CD14-positive monocyte (primary cell): ENCODE measurements around the gene BRMS1L. TPM values are rescaled to one million over a fixed set of nuclear protein-coding genes. Genes with fewer than 3 reads are reported as not detected.

Source experiments
- DNase-seq, 3 donors: peaks; one replicate each; pipeline ENCODE4 v3.0.0-alpha.2; 2011 to 2022
- H2AFZ ChIP-seq: 2 replicates; pipeline ENCODE4 v1.6.0; 2012; ENCODE audit warnings: mild to moderate bottlenecking, low read depth, low read length, inconsistent platforms; ENCODE audit not compliant: insufficient read depth, poor library complexity, severe bottlenecking
- H3K27ac ChIP-seq, 2 donors: 1 replicate in 1 of 2; 2 replicates in 1 of 2; pipeline ENCODE4 v1.5.1; 2012 to 2013; ENCODE audit warnings: low read length in 2 of 2, control low read depth in 1 of 2, inconsistent platforms in 1 of 2, low read depth in 1 of 2, mild to moderate bottlenecking in 1 of 2
- H3K27me3 ChIP-seq, 2 donors: one replicate each; pipeline versions ENCODE4 v1.6.0 to v1.6.1; 2011 to 2013; ENCODE audit warnings: low read length in 2 of 2; ENCODE audit not compliant: control insufficient read depth in 2 of 2, insufficient read depth in 2 of 2
- H3K36me3 ChIP-seq, 2 donors: replicated peaks in 1 of 2; 1 replicate in 1 of 2; 2 replicates in 1 of 2; pipeline versions ENCODE4 v1.5.1 to v1.6.1; 2012 to 2013; ENCODE audit warnings: low read length in 2 of 2, control low read depth in 1 of 2, inconsistent platforms in 1 of 2, mild to moderate bottlenecking in 1 of 2; ENCODE audit not compliant: insufficient read depth in 2 of 2, control insufficient read depth in 1 of 2
- H3K4me1 ChIP-seq, 2 donors: 1 replicate in 1 of 2; 2 replicates in 1 of 2; pipeline versions ENCODE4 v1.5.1 to v1.6.1; 2012 to 2013; ENCODE audit warnings: low read length in 2 of 2, control low read depth in 1 of 2, inconsistent platforms in 1 of 2, mild to moderate bottlenecking in 1 of 2, moderate library complexity in 1 of 2; ENCODE audit not compliant: insufficient read depth in 2 of 2, control insufficient read depth in 1 of 2
- H3K4me2 ChIP-seq: replicated peaks from 2 replicates; pipeline ENCODE3; 2012; ENCODE audit warnings: low read length, moderate library complexity, mild to moderate bottlenecking; ENCODE audit not compliant: poor library complexity, severe bottlenecking; ENCODE audit errors: extremely low read depth
- H3K4me3 ChIP-seq, 3 experiments: fragments of 200-600 bp in 1 of 3; sonication (generic) in 1 of 3; replicated peaks in 1 of 3; 1 replicate in 2 of 3; 2 replicates in 1 of 3; pipeline ENCODE4 v1.5.1; 2011 to 2013; ENCODE audit warnings: low read length in 3 of 3, mild to moderate bottlenecking in 3 of 3, control low read depth in 2 of 3, low read depth in 2 of 3, inconsistent platforms in 1 of 3, moderate library complexity in 1 of 3
- H3K79me2 ChIP-seq: 2 replicates; pipeline ENCODE4 v1.6.0; 2012; ENCODE audit warnings: mild to moderate bottlenecking, control low read depth, inconsistent platforms, low read length, moderate library complexity; ENCODE audit not compliant: insufficient read depth
- H3K9ac ChIP-seq: 2 replicates; pipeline ENCODE4 v1.6.0; 2017; ENCODE audit warnings: low read length, mild to moderate bottlenecking; ENCODE audit not compliant: insufficient read depth, poor library complexity, severe bottlenecking
- H3K9me3 ChIP-seq, 2 donors: replicated peaks in 1 of 2; 1 replicate in 1 of 2; 2 replicates in 1 of 2; pipeline versions ENCODE4 v1.5.1 to v1.6.1; 2012 to 2013; ENCODE audit warnings: low read length in 2 of 2, control low read depth in 1 of 2; ENCODE audit not compliant: control insufficient read depth in 1 of 2, insufficient read depth in 1 of 2
- H4K20me1 ChIP-seq: 2 replicates; pipeline ENCODE4 v1.6.0; 2012; ENCODE audit warnings: mild to moderate bottlenecking, low read length, control low read depth, moderate library complexity; ENCODE audit not compliant: insufficient read depth
- H3K27ac Mint-ChIP-seq, 7 donors: one replicate each; pipeline ENCODE4 v1.8.0; 2020; ENCODE audit warnings: mild to moderate bottlenecking in 7 of 7, mixed read lengths in 7 of 7, moderate library complexity in 6 of 7, inconsistent platforms in 2 of 7
- H3K27me3 Mint-ChIP-seq, 3 donors: one replicate each; pipeline ENCODE4 v1.8.0; 2021 to 2022; ENCODE audit warnings: low read depth in 3 of 3, mild to moderate bottlenecking in 3 of 3, mixed read lengths in 3 of 3, moderate library complexity in 3 of 3, inconsistent platforms in 1 of 3
- H3K36me3 Mint-ChIP-seq, 2 donors: one replicate each; pipeline ENCODE4 v1.8.0; 2020; ENCODE audit warnings: mixed read lengths in 2 of 2, inconsistent platforms in 1 of 2, mild to moderate bottlenecking in 1 of 2
- H3K4me1 Mint-ChIP-seq: one replicate; pipeline ENCODE4 v1.8.0; 2020; ENCODE audit warnings: mild to moderate bottlenecking, mixed read lengths
- H3K4me3 Mint-ChIP-seq, 2 donors: one replicate each; pipeline ENCODE4 v1.8.0; 2020; ENCODE audit warnings: mild to moderate bottlenecking in 2 of 2, mixed read lengths in 2 of 2, moderate library complexity in 1 of 2
- H3K9me3 Mint-ChIP-seq, 7 donors: one replicate each; pipeline ENCODE4 v1.8.0; 2020 to 2022; ENCODE audit warnings: mixed read lengths in 7 of 7, mild to moderate bottlenecking in 6 of 7, moderate library complexity in 6 of 7, inconsistent platforms in 2 of 7
- CTCF ChIP-seq: fragments of 200-600 bp; IDR thresholded peaks from one replicate; pipeline ENCODE4 v1.8.0; 2022; ENCODE audit warnings: antibody characterized with exemption, mild to moderate bottlenecking
- WGBS: methylation state at CpG from one replicate; pipeline ENCODE4 v1.1.5; 2013; ENCODE audit warnings: missing lambda C conversion rate; ENCODE audit not compliant: insufficient coverage; 5-methylcytosine and 5-hydroxymethylcytosine counted together
- intact Hi-C, 2 donors: fragments of 100-400 bp; cut with micrococcal nuclease; formaldehyde crosslinking; loops; one replicate each; pipeline versions ENCODE4 v1.15.0 to v1.15.1; 2023
- polyA plus RNA-seq, 3 donors: library from polyadenylated mRNA; depleted of rRNA in 1 of 3; unstranded in 2 of 3; stranded (reverse) in 1 of 3; fragments of 300-500 nt in 2 of 3; fragments of >200 nt in 1 of 3; fragmentation: Illumina TruSeq in 2 of 3; gene quantifications; 1 replicate in 2 of 3; 2 replicates in 1 of 3; pipeline ENCODE4 v1.2.3, GENCODE V29; 2012 to 2021

BRMS1L gene
- polyA plus RNA-seq, 3 donors, result 0.86 to 2.1 (median 1.7) TPM

- no peaks in the 10 kb centered on the region for H3K9me3 ChIP-seq
- Mint-ChIP-seq H3K27me3 (peaks cover 4 to 7% (median 5%) of the 10 kb centered on the region in 3 donors), H3K9me3 (no peaks in the 10 kb centered on the region), H3K27ac (no peak overlapping the region), H3K36me3 (no peaks in the 10 kb centered on the region), H3K4me3 (no peak overlapping the region), H3K4me1 (no peaks in the 10 kb centered on the region)
- no peak overlapping the region for H3K27ac ChIP-seq
- no peak overlapping the region for H3K4me3 ChIP-seq
- peak; percentile 60 for TF ChIP-seq CTCF
- intact Hi-C loops, result loop anchor here in 1 of 2 donors (10.0 kb wide), 1 partner anchor 694 kb away; the partner anchor contains the start of genes PPP2R3C and PRORP
- no peaks in the 10 kb centered on the region for H3K36me3 ChIP-seq
- H3K4me1 ChIP-seq, result no peaks in the 10 kb centered on the region
- DNase-seq, result peak in 1 of 3 donors; percentile 12
- H3K4me2 ChIP-seq, result no peak overlapping the region
- 87% methylated on average over 9 of the region's 13 CpGs for WGBS
- H4K20me1 ChIP-seq, result no peaks in the 10 kb centered on the region
- H3K27me3 ChIP-seq, result no peaks in the 10 kb centered on the region
- no peak overlapping the region for H2AFZ ChIP-seq
- no peak overlapping the region for H3K9ac ChIP-seq
- no peaks in the 10 kb centered on the region for H3K79me2 ChIP-seq
These were observed 7.6 kb upstream of the BRMS1L start for GRCh38 chr14:35818346-35819115.

GRCh38 chr14:35819591-35820540 is 6.3 kb upstream of the BRMS1L start:
- intact Hi-C loops, result loop anchor here in 1 of 2 donors (10.0 kb wide), 1 partner anchor 695 kb away; the partner anchor contains the start of genes PPP2R3C and PRORP
- no peak for DNase-seq
- WGBS, result 94% methylated on average over 26 of the region's 32 CpGs
- no peaks in the 10 kb centered on the region for H3K4me1 ChIP-seq
- H3K9me3 ChIP-seq, result no peaks in the 10 kb centered on the region
- H3K4me2 ChIP-seq, result no peak overlapping the region
- H3K79me2 ChIP-seq, result no peaks in the 10 kb centered on the region
- H2AFZ ChIP-seq, result no peak overlapping the region
- no peaks in the 10 kb centered on the region for H3K27me3 ChIP-seq
- Mint-ChIP-seq H3K4me3 (no peak overlapping the region), H3K36me3 (no peaks in the 10 kb centered on the region), H3K27ac (no peak overlapping the region), H3K27me3 (peaks cover 4 to 7% (median 6%) of the 10 kb centered on the region in 3 donors), H3K4me1 (no peaks in the 10 kb centered on the region), H3K9me3 (no peaks in the 10 kb centered on the region)
- H3K4me3 ChIP-seq, result no peak overlapping the region
- H4K20me1 ChIP-seq, result no peaks in the 10 kb centered on the region
- H3K27ac ChIP-seq, result no peak overlapping the region
- H3K9ac ChIP-seq, result no peak overlapping the region
- no peaks in the 10 kb centered on the region for H3K36me3 ChIP-seq
- no peak for TF ChIP-seq CTCF
